Colonic mucosa (tissue), 4 donors: ENCODE measurements around the gene GARIN1A. TPM values are rescaled to one million over a fixed set of nuclear protein-coding genes. Genes with fewer than 3 reads are reported as not detected.
"Not testable (repeated sequence)": the region's sequence is repeated elsewhere in the genome, so short reads cannot be mapped to it uniquely, and the experiment has no call there.

Experiments used
- DNase-seq: peaks from one replicate; pipeline ENCODE4 v3.0.0-alpha.2; 2020
- H3K27ac ChIP-seq: fragments of 200-600 bp; one replicate; pipeline ENCODE4 v1.8.0; 2021
- H3K27me3 ChIP-seq: fragments of 200-600 bp; one replicate; pipeline ENCODE4 v1.8.0; 2021
- H3K36me3 ChIP-seq: fragments of 200-600 bp; one replicate; pipeline ENCODE4 v1.8.0; 2021
- H3K4me1 ChIP-seq: fragments of 200-600 bp; one replicate; pipeline ENCODE4 v1.8.0; 2021; ENCODE audit warnings: mild to moderate bottlenecking
- H3K4me3 ChIP-seq: fragments of 200-600 bp; one replicate; pipeline ENCODE4 v1.8.0; 2021
- H3K9ac ChIP-seq, 2 donors: one replicate each; pipeline ENCODE4 v1.7.0; 2013; ENCODE audit warnings: control low read depth in 2 of 2, low read depth in 2 of 2, low read length in 2 of 2
- H3K9me3 ChIP-seq: fragments of 200-600 bp; one replicate; pipeline ENCODE4 v1.8.0; 2021
- CTCF ChIP-seq: fragments of 200-600 bp; IDR thresholded peaks from one replicate; pipeline ENCODE4 v1.8.0; 2022; ENCODE audit warnings: antibody characterized with exemption, mild to moderate bottlenecking
- intact Hi-C: fragments of 100-400 bp; cut with DNase I; formaldehyde crosslinking; loops from one replicate; pipeline ENCODE4 v1.14.1; 2022
- total RNA-seq, 2 donors: library from RNA; stranded (reverse); fragmentation: NEBNext Ultra II Directional in 1 of 2; extraction: Animal tissue kit (Norgen Biotek cat#: 25700) in 1 of 2; gene quantifications; one replicate each; pipeline ENCODE4 v1.2.1, GENCODE V29; 2021
- donor health status: healthy.
- donor health status: DM: no; HTN: no; CAD: no.
- donor health status: DM: no; HTN: no; CAD: no.

Gene GARIN1A
- total RNA-seq, 2 donors from 2014 or later: 0.85 to 0.89 TPM

- no peaks in the 10 kb centered on the region for H3K4me1 ChIP-seq
- H3K36me3 ChIP-seq: no peaks in the 10 kb centered on the region
- H3K27ac ChIP-seq: no peak overlapping the region
- intact Hi-C loops: no loop called here
- no peak for DNase-seq
- no peaks in the 10 kb centered on the region for H3K27me3 ChIP-seq
- no peaks in the 10 kb centered on the region for H3K9me3 ChIP-seq
- no peak overlapping the region for H3K9ac ChIP-seq
- H3K4me3 ChIP-seq: no peak overlapping the region
- TF ChIP-seq CTCF: peak; percentile 27
Observed at GRCh38 chr7:128672927-128673517, 930 bp downstream of the GARIN1A start.

- no peak overlapping the region for H3K27ac ChIP-seq
- H3K9ac ChIP-seq: no peak overlapping the region
- DNase-seq: no peak
- H3K4me1 ChIP-seq: no peaks in the 10 kb centered on the region
- intact Hi-C loops: no loop called here
- H3K36me3 ChIP-seq: no peaks in the 10 kb centered on the region
- no peaks in the 10 kb centered on the region for H3K27me3 ChIP-seq
- no peaks in the 10 kb centered on the region for H3K9me3 ChIP-seq
- no peak overlapping the region for H3K4me3 ChIP-seq
- TF ChIP-seq CTCF: no peak
Observed at GRCh38 chr7:128673571-128673970, 1.5 kb downstream of the GARIN1A start.

DNA sequence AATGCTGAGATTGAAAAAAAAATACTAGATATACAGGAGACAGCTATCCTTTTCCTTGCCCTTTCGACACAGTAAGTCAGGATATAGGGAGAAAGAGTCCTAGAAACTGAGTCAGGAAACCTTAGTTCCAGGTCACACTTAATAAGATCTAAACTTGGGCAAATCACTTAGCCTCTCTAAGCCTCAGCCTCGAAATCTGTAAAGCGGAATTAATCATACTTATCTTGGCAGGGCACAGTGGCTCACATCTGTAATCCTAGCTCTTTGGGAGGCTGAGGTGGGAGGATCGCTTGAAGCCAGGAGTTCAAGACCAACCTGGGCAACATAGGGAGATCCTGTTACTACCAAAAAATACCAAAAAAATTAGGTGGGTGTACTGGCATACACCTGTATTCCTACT, 4.6 kb downstream of the GARIN1A start:
- no peak for TF ChIP-seq CTCF
- Histone ChIP-seq H3K27ac (no peak overlapping the region), H3K27me3 (no peaks in the 10 kb centered on the region), H3K4me1 (no peaks in the 10 kb centered on the region), H3K9me3 (no peaks in the 10 kb centered on the region), H3K36me3 (no peaks in the 10 kb centered on the region), H3K4me3 (no peak overlapping the region), H3K9ac (no peak overlapping the region)
- DNase-seq: no peak
- intact Hi-C loops: no loop called here

- no peak for TF ChIP-seq CTCF
- no peak for DNase-seq
- H3K27me3 ChIP-seq: no peaks in the 10 kb centered on the region
- no peaks in the 10 kb centered on the region for H3K36me3 ChIP-seq
- H3K4me3 ChIP-seq: no peak overlapping the region
- H3K27ac ChIP-seq: no peak overlapping the region
- H3K9ac ChIP-seq: no peak overlapping the region
- no peaks in the 10 kb centered on the region for H3K9me3 ChIP-seq
- intact Hi-C loops: no loop called here
- H3K4me1 ChIP-seq: no peaks in the 10 kb centered on the region
Observed at GRCh38 chr7:128679920-128680319, 7.8 kb downstream of the GARIN1A start.

DNA sequence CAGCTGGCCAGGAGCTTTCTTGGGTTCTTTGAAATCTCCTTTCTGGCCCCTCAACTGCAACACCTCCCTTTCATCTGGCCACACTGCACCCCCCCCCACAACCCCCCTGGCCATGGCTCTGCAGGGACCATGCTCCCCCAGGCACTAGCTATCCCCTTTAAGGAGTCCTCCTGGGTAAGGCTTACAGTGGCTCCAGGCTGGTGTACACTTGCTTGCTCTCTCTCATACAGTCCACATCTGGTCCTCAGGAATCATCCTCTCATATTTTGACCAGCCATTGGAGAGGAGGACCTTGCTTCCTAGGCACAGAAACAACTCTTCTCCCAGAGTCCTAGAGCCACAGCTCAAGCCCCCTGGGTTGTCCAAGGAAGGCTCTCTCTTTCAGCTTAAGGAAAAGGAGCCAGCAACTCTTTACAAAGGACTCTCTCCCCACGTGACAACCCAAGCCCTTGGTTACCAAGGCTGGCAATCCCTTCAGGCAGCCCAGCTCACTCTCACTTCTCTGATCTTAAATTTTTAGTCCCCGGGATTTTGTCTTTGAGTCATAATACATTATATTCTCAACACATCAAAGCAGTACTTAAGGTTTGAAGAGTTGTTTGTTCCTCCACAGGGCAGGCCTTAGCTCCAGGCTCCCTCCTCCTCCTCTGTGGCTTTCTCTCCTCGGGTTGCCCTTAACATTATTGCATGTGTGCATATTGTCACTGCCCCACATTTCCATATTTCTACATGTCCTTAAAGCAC, 9.9 kb downstream of the GARIN1A start:
- Histone ChIP-seq H3K27me3 (no peaks in the 10 kb centered on the region), H3K4me3 (no peak overlapping the region), H3K9ac (no peak overlapping the region), H3K36me3 (no peaks in the 10 kb centered on the region), H3K27ac (no peak overlapping the region), H3K9me3 (no peaks in the 10 kb centered on the region), H3K4me1 (no peaks in the 10 kb centered on the region)
- no peak for DNase-seq
- intact Hi-C loops: no loop called here
- no peak for TF ChIP-seq CTCF

DNA sequence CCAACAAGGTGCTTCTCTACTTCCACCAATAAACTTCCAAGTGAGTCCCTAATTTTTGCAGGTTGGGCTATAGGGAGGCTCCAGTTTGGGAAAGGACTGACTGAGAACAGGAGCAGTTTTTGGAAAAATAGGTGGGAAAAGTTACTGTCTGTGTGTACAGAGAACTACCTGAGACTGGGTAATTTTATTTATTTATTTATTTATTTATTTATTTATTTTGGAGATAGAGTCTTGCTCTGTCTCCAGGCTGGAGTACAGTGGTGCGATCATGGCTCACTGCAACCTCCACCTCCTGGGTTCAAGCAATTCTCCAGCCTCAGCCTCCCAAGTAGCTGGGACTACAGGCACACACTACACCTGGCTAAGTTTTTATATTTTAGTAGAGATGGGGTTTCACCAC, 11.2 kb downstream of the GARIN1A start:
- intact Hi-C loops, H3K27ac ChIP-seq, H3K9ac ChIP-seq, DNase-seq, H3K27me3 ChIP-seq, H3K4me3 ChIP-seq, H3K36me3 ChIP-seq, H3K4me1 ChIP-seq, H3K9me3 ChIP-seq: not testable (repeated sequence)

DNA sequence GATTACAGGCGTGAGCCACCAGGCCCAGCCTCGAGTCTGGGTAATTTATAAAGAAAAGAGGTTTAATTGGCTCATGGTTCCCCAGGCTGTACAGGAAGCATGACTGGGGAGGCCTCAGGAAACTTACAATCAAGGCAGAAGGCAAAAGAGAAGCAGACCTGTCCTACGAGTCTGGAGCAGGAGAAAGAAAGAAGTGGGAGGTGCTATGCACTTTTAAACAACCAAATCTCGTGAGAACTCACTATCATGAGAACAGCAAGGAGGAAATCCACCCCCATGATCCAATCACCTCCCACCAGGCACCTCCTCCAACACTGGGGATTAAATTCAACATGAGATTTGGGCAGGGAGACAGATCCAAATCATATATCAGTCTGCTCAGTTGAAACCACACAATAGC, 11.6 kb downstream of the GARIN1A start:
- intact Hi-C loops, H3K9me3 ChIP-seq, H3K4me3 ChIP-seq, DNase-seq, H3K27me3 ChIP-seq, H3K36me3 ChIP-seq, H3K4me1 ChIP-seq, H3K27ac ChIP-seq, H3K9ac ChIP-seq: not testable (repeated sequence)
